LNCaP clone FGC (cell line): ENCODE results near the gene DCDC1.

Experiments
- DNase-seq: peaks from one replicate; pipeline ENCODE4 v3.0.0-alpha.2; 2011; ENCODE audit warnings: low read depth
- H3K4me3 ChIP-seq: 2 replicates; pipeline ENCODE4 v1.5.1; 2011; ENCODE audit warnings: mild to moderate bottlenecking, low read depth, low read length, control low read depth
- CTCF ChIP-seq: IDR thresholded peaks from 2 replicates; pipeline ENCODE4 v1.5.1; 2012; ENCODE audit warnings: mild to moderate bottlenecking; ENCODE audit not compliant: control insufficient read depth, insufficient read depth; ENCODE audit errors: extremely low read depth

The DCDC1 gene

GRCh38 chr11:31050061-31050765, 319.3 kb downstream of the DCDC1 start:
- TF ChIP-seq CTCF = no peak
- no peak overlapping the region for H3K4me3 ChIP-seq
- no peak for DNase-seq

GRCh38 chr11:31045335-31045734, 324.2 kb downstream of the DCDC1 start:
- peak; percentile 65 for TF ChIP-seq CTCF
- H3K4me3 ChIP-seq = no peak overlapping the region
- peak; percentile 15 for DNase-seq

- DNase-seq = no peak
- no peak for TF ChIP-seq CTCF
- no peak overlapping the region for H3K4me3 ChIP-seq
These were observed 339.3 kb downstream of the DCDC1 start for GRCh38 chr11:31030138-31030792.

- H3K4me3 ChIP-seq = no peak overlapping the region
- no peak for DNase-seq
- no peak for TF ChIP-seq CTCF
These were observed 343.2 kb downstream of the DCDC1 start for GRCh38 chr11:31026315-31026714.

GRCh38 chr11:31022080-31022479, 347.5 kb downstream of the DCDC1 start:
- peak; percentile 50 for DNase-seq

GRCh38 chr11:31019786-31020185, 349.8 kb downstream of the DCDC1 start:
- TF ChIP-seq CTCF = no peak
- DNase-seq = no peak
- H3K4me3 ChIP-seq = no peak overlapping the region

More at GRCh38 chr11:31022080-31022479, 347.5 kb downstream of the DCDC1 start:
- no peak for TF ChIP-seq CTCF
- no peak overlapping the region for H3K4me3 ChIP-seq

- H3K4me3 ChIP-seq = no peak overlapping the region
- TF ChIP-seq CTCF = no peak
- no peak for DNase-seq
These were observed 364.3 kb downstream of the DCDC1 start for GRCh38 chr11:31005202-31005601.
